ENCODE measurements around the gene PKP4. TPM values are rescaled to one million over a fixed set of nuclear protein-coding genes. Genes with fewer than 3 reads are reported as not detected.

Gene PKP4
- total and polyA plus RNA-seq, 9 of the 15 experiments (the other 6 are each of a cell fraction or from before 2014, with no cell fraction given): 24.6 to 99.1 (median 74.0) TPM

- peaks cover 22 to 31% of the 10 kb centered on the region in 2 experiments for H3K4me1 ChIP-seq (replicated peaks in 1 of 2; ENCODE audit: control insufficient read depth in 2 of 2, insufficient read depth in 2 of 2, low read length in 2 of 2)
- WGBS (ENCODE audit: insufficient coverage, low coverage, missing lambda C conversion rate): 11% methylated on average over 9 of the region's 9 CpGs
- peaks cover 20% of the 10 kb centered on the region for H3K36me3 ChIP-seq (ENCODE audit: control insufficient read depth, insufficient read depth, low read length)
- no peak for ATAC-seq
- in situ Hi-C loops (cut with MboI): no loop called here
- peak overlapping the region; percentile 85; the same call in 1 of the 2 replicates for H3K4me3 ChIP-seq
- intact Hi-C loops (cut with micrococcal nuclease): loop anchor here (5.0 to 10.0 kb wide), 5 partner anchors 142 to 288 kb away; no protein-coding TSS in a partner anchor
- H3K4me2 ChIP-seq (ENCODE audit: insufficient read depth, low read length): peak overlapping the region; percentile 92
- peak overlapping the region in 1 of 2 experiments; percentile 85; a peak in 2 of 4 replicates for H3K9ac ChIP-seq (ENCODE audit: insufficient read depth in 1 of 2, low read depth in 2 of 2, low read length in 2 of 2)
- peaks cover 31% of the 10 kb centered on the region for H4K20me1 ChIP-seq (replicated peaks; ENCODE audit: control insufficient read depth, insufficient read depth, low read length)
- BruUV-seq (replicated peaks): TSS peak; percentile 37
- ChIA-PET POLR2A (interaction anchor here (1.0 to 3.1 kb wide), 3 partner anchors 9 to 12 kb away, joined by 4 to 10 read pairs (median 5); no protein-coding TSS in a partner anchor), CTCF (ENCODE audit: low intra/inter-chr PET ratio) (no interaction called here)
- no peaks in the 10 kb centered on the region for H3K9me1 ChIP-seq (ENCODE audit: control insufficient read depth, insufficient read depth, low read length)
- H3K79me2 ChIP-seq (ENCODE audit: control insufficient read depth, insufficient read depth, low read length): peaks cover 74% of the 10 kb centered on the region
- no peak for FAIRE-seq
- H3K27ac ChIP-seq (ENCODE audit: extremely low read depth, low read depth, low read length): no peak overlapping the region
- H3K9me3 ChIP-seq (replicated peaks; ENCODE audit: control insufficient read depth, insufficient read depth, low read depth, low read length): no peaks in the 10 kb centered on the region
- H2AFZ ChIP-seq (ENCODE audit: low read depth, low read length): no peak overlapping the region
- H3K27me3 ChIP-seq (ENCODE audit: control insufficient read depth in 2 of 2, insufficient read depth in 2 of 2, low read length in 2 of 2): no peaks in the 10 kb centered on the region
- peak in 1 of 4 experiments; percentile 13 for DNase-seq (ENCODE audit: extremely low read depth in 1 of 4, low spot score in 3 of 4)
- TF ChIP-seq ZNF165 (CRISPR knock-in tag; IDR thresholded peaks at IDR 0.05; ENCODE audit: borderline replicate concordance): no peak
- peak; percentile 63; the same call in 1 of the 2 replicates for TF ChIP-seq MYNN (IDR thresholded peaks at IDR 0.05)
- no peak for TF ChIP-seq MYNN (CRISPR knock-in tag; IDR thresholded peaks at IDR 0.05)
- no peak for TF ChIP-seq LCOR (CRISPR knock-in tag; IDR thresholded peaks at IDR 0.05)
- no peak for TF ChIP-seq SNAPC5 (CRISPR knock-in tag; IDR thresholded peaks at IDR 0.05)
- no peak for TF ChIP-seq ESRRB (CRISPR knock-in tag; IDR thresholded peaks at IDR 0.05; ENCODE audit: borderline replicate concordance)
- no peak for TF ChIP-seq TAF15 (IDR thresholded peaks at IDR 0.05; ENCODE audit: low read depth, low read length)
- 0 out of 2 replicates have a peak, but pooled peaks have one; percentile 34 for TF ChIP-seq CEBPB (tag; IDR thresholded peaks at IDR 0.05)
- TF ChIP-seq DACH1 (IDR thresholded peaks at IDR 0.05; ENCODE audit: partially characterized antibody): no peak
- peak; percentile 81 for TF ChIP-seq ZNF766 (CRISPR knock-in tag; conservative IDR thresholded peaks at IDR 0.05)
- TF ChIP-seq ZFX (CRISPR knock-in tag; IDR thresholded peaks at IDR 0.05): no peak
- no peak for TF ChIP-seq ATF6 (CRISPR knock-in tag; IDR thresholded peaks at IDR 0.05)
- no peak for TF ChIP-seq ZNF212 (CRISPR knock-in tag; IDR thresholded peaks at IDR 0.05)
- no peak for TF ChIP-seq NFXL1 (CRISPR knock-in tag; IDR thresholded peaks at IDR 0.05)
- no peak for TF ChIP-seq ZNF512 (tag; IDR thresholded peaks at IDR 0.05)
Observed at GRCh38 chr2:158459161-158460003, 2.6 kb downstream of the PKP4 start.
